ENCODE measurements around the gene CEP162. TPM values are rescaled to one million over a fixed set of nuclear protein-coding genes. Genes with fewer than 3 reads are reported as not detected.
"Not testable (repeated sequence)": the region's sequence is repeated elsewhere in the genome, so short reads cannot be mapped to it uniquely, and the experiment has no call there.

The CEP162 gene
- total and polyA plus RNA-seq, 11 donors, result 1.6 to 5.6 (median 4.4) TPM

DNA sequence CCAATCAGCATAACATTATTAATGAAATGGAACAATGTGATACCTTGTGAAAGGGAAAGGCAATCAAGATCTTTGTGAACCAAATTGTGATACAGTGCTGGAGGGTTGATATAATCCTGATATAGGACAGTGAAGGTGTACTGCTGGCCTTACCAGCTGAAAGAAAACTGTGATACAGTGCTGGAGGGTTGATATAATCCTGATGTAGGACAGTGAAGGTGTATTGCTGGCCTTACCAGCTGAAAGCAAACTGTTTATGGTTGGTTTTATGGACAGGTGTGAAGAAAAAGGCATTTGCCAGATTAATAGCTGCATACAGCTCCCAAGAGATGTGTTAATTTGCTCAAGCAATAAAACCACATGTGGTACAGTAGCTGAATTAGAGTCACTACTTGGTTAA is 119.9 kb downstream of the CEP162 start:
- ATAC-seq (no peak), DNase-seq (no peak)
- Histone ChIP-seq H3K36me3 (no peaks in the 10 kb centered on the region), H3K4me3 (no peak overlapping the region), H3K27me3 (no peaks in the 10 kb centered on the region), H3K9me3 (no peaks in the 10 kb centered on the region), H3K4me1 (no peaks in the 10 kb centered on the region), H3K27ac (no peak overlapping the region)
- no peak for TF ChIP-seq POLR2A (IDR thresholded peaks at IDR 0.05)
- TF ChIP-seq, protein P1, sequence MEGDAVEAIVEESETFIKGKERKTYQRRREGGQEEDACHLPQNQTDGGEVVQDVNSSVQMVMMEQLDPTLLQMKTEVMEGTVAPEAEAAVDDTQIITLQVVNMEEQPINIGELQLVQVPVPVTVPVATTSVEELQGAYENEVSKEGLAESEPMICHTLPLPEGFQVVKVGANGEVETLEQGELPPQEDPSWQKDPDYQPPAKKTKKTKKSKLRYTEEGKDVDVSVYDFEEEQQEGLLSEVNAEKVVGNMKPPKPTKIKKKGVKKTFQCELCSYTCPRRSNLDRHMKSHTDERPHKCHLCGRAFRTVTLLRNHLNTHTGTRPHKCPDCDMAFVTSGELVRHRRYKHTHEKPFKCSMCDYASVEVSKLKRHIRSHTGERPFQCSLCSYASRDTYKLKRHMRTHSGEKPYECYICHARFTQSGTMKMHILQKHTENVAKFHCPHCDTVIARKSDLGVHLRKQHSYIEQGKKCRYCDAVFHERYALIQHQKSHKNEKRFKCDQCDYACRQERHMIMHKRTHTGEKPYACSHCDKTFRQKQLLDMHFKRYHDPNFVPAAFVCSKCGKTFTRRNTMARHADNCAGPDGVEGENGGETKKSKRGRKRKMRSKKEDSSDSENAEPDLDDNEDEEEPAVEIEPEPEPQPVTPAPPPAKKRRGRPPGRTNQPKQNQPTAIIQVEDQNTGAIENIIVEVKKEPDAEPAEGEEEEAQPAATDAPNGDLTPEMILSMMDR (IDR thresholded peaks at IDR 0.05), result no peak
- intact Hi-C loops (cut with DNase I), result no loop called here

DNA sequence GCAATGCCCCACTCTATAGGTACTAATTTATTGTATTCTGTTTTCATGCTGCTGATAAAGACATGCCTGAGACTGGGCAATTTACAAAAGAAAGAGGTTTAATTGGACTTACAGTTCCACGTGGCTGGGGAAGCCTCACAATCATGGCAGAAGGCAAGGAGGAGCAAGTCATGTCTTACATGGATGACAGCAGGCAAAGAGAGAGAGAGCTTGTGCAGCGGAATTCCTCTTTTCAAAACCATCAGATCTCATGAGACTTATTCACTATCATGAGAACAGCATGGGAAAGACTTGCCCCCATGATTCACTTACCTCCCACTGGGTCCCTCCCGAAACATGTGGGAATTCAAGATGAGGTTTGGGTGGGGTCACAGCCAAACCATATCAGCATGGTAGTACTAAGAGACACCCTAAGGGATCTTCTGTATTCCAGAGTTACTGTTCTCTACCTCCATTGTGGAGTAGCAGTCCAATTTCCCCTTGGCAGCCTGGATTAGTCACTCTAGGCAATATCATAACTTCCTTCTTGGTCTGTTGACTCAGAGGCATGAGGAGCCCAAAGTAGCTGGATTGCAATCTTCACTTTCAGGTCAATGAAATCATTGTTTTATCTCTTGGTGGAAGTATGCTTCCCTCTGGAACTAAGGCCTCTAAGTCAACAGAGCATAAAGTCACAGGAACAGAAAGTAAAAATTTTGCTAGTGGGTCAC is 122.1 kb downstream of the CEP162 start:
- H3K9me3 ChIP-seq; H3K4me1 ChIP-seq; ATAC-seq; DNase-seq; H3K4me3 ChIP-seq; H3K27me3 ChIP-seq; intact Hi-C loops (cut with DNase I); H3K27ac ChIP-seq; H3K36me3 ChIP-seq: not testable (repeated sequence)
- 76 to 85% (median 84%) methylated on average over 3 of the region's 3 CpGs for WGBS, 4 donors

GRCh38 chr6:84103029-84103428 is 124.4 kb downstream of the CEP162 start:
- Histone ChIP-seq H3K36me3 (no peaks in the 10 kb centered on the region), H3K27ac (no peak overlapping the region), H3K27me3 (no peaks in the 10 kb centered on the region), H3K9me3 (no peaks in the 10 kb centered on the region), H3K4me1 (no peaks in the 10 kb centered on the region), H3K4me3 (no peak overlapping the region)
- DNase-seq, result no peak
- intact Hi-C loops (cut with DNase I), result no loop called here
- TF ChIP-seq POLR2A (IDR thresholded peaks at IDR 0.05), result no peak
- TF ChIP-seq, protein P1 (IDR thresholded peaks at IDR 0.05), result no peak
- ATAC-seq, result no peak
- WGBS, 4 donors, result 21 to 25% (median 22%) methylated on average over 1 of the region's 1 CpG

GRCh38 chr6:84095156-84095555 is 132.3 kb downstream of the CEP162 start:
- ATAC-seq, result no peak
- intact Hi-C loops (cut with DNase I), result no loop called here
- no peak for DNase-seq
- H3K4me1 ChIP-seq, result no peaks in the 10 kb centered on the region
- H3K9me3 ChIP-seq, result peaks cover 0 to 5% (median 0%) of the 10 kb centered on the region in 12 donors
- H3K36me3 ChIP-seq, result no peaks in the 10 kb centered on the region
- no peaks in the 10 kb centered on the region for H3K27me3 ChIP-seq
- no peak overlapping the region for H3K27ac ChIP-seq
- H3K4me3 ChIP-seq, result no peak overlapping the region
- no peak for TF ChIP-seq POLR2A (IDR thresholded peaks at IDR 0.05)
- TF ChIP-seq, protein P1 (IDR thresholded peaks at IDR 0.05), result no peak

Data from heart left ventricle (tissue), 16 donors.